Body of pancreas (tissue), 4 donors: ENCODE data around the gene IPO11.
"Not testable (repeated sequence)": the region's sequence is repeated elsewhere in the genome, so short reads cannot be mapped to it uniquely, and the experiment has no call there.

ENCODE experiments used
- CTCF ChIP-seq, 7 experiments: fragments of 450-650 bp in 4 of 7; fragments of 200-600 bp in 3 of 7; sonication (generic) in 3 of 7; IDR thresholded peaks; one replicate each; pipeline ENCODE4 v1.5.1; 2016 to 2019; ENCODE audit warnings: antibody characterized with exemption in 7 of 7
- POLR2A ChIP-seq, 3 donors: fragments of 450-650 bp; IDR thresholded peaks; one replicate each; pipeline ENCODE4 v1.6.1; 2016; ENCODE audit warnings: antibody characterized with exemption in 3 of 3, mild to moderate bottlenecking in 2 of 3

- not testable (repeated sequence) for TF ChIP-seq POLR2A, CTCF (IDR thresholded peaks at IDR 0.05)
Observed at GRCh38 chr5:62513085-62513484, 100.5 kb downstream of the IPO11 start.
